Hippocampal formation (tissue), 2 donors: Measurements from ENCODE around the gene CIAO2B.
"Not testable (repeated sequence)": the region's sequence is repeated elsewhere in the genome, so short reads cannot be mapped to it uniquely, and the experiment has no call there.

Experiments used
- DNase-seq, 2 donors: peaks; one replicate each; lab custom pipeline; 2025; lab: John Stamatoyannopoulos, UW

Gene CIAO2B

GRCh38 chr16:66903544-66904427 is 30.4 kb downstream of the CIAO2B start:
- no peak for DNase-seq

- no peak for DNase-seq
These were observed 31.3 kb downstream of the CIAO2B start for GRCh38 chr16:66902648-66903543.

- no peak for DNase-seq
These were observed 32.6 kb downstream of the CIAO2B start for GRCh38 chr16:66901626-66902025.

GRCh38 chr16:66900721-66901441 is 33.3 kb downstream of the CIAO2B start:
- no peak for DNase-seq

- DNase-seq = no peak
These were observed 34.1 kb downstream of the CIAO2B start for GRCh38 chr16:66899945-66900710.

- no peak for DNase-seq
These were observed 34.8 kb downstream of the CIAO2B start for GRCh38 chr16:66899310-66899944.

GRCh38 chr16:66898933-66899309 is 35.3 kb downstream of the CIAO2B start:
- no peak for DNase-seq

GRCh38 chr16:66898207-66898606 is 36.0 kb downstream of the CIAO2B start:
- DNase-seq = no peak

- not testable (repeated sequence) for DNase-seq
These were observed 37.5 kb downstream of the CIAO2B start for GRCh38 chr16:66896682-66897081.

- DNase-seq = no peak
These were observed 38.2 kb downstream of the CIAO2B start for GRCh38 chr16:66895999-66896398.

GRCh38 chr16:66895689-66895979 is 38.6 kb downstream of the CIAO2B start:
- no peak for DNase-seq

- peak; percentile 50 to 57 for DNase-seq
These were observed 39.1 kb downstream of the CIAO2B start for GRCh38 chr16:66894948-66895688.

- DNase-seq = no peak
These were observed 40.1 kb downstream of the CIAO2B start for GRCh38 chr16:66894055-66894454.

- no peak for DNase-seq
These were observed 42.4 kb downstream of the CIAO2B start for GRCh38 chr16:66891797-66892196.

GRCh38 chr16:66891360-66891759 is 42.8 kb downstream of the CIAO2B start:
- DNase-seq = no peak

- DNase-seq = no peak
These were observed 43.4 kb downstream of the CIAO2B start for GRCh38 chr16:66890799-66891198.

GRCh38 chr16:66889622-66890021 is 44.6 kb downstream of the CIAO2B start:
- DNase-seq = no peak

- DNase-seq = no peak
These were observed 45.3 kb downstream of the CIAO2B start for GRCh38 chr16:66888647-66889615.

- no peak for DNase-seq
These were observed 47.3 kb downstream of the CIAO2B start for GRCh38 chr16:66886914-66887313.
